A549 (cell line): Measurements from ENCODE around the gene NEDD8. TPM values are rescaled to one million over a fixed set of nuclear protein-coding genes. Genes with fewer than 3 reads are reported as not detected.

Experiments
- ATAC-seq, 2 experiments: fragments of 200-7000 bp in 1 of 2; fragments of >200 bp in 1 of 2; cut with Nextera tagmentation in 1 of 2; cut with Tn5 transposase in 1 of 2; 3 replicates each; pipeline versions ENCODE4 v1.8.0 to v1.9.1; 2018 to 2020; ENCODE audit warnings: mild to moderate bottlenecking in 1 of 2, moderate library complexity in 1 of 2
- CTCF ChIA-PET: fragments of 300-600 bp; sonication (Branson Sonifier 250); formaldehyde crosslinking; extraction: SDS; loops from one replicate; lab custom pipeline; 2021; ENCODE audit warnings: antibody characterized with exemption, inconsistent platforms; lab: Yijun Ruan, JAX
- POLR2A ChIA-PET: fragments of 350-600 bp; formaldehyde crosslinking; extraction: SDS; loops from one replicate; lab custom pipeline; 2021; ENCODE audit warnings: antibody characterized with exemption, inconsistent platforms; lab: Yijun Ruan, JAX
- DNase-seq, 2 experiments: peaks; one replicate each; pipeline versions ENCODE4 v3.0.0 to v3.0.0-alpha.2; 2011 to 2016; ENCODE audit warnings: low read depth in 1 of 2, low spot score in 1 of 2
- FAIRE-seq: peaks from 2 replicates; lab custom pipeline; 2011; peaks lifted over from hg19 to GRCh38; lab: Jason Lieb, UNC
- H3K27ac ChIP-seq, 2 experiments: fragments of >200 bp; sonication (Bioruptor Twin); formaldehyde crosslinking; 3 replicates each; pipeline ENCODE4 v1.5.1; 2016 to 2017
- H3K4me1 ChIP-seq: fragments of >200 bp; sonication (Bioruptor Twin); formaldehyde crosslinking; 3 replicates; pipeline ENCODE4 v1.6.1; 2016
- H3K4me2 ChIP-seq: fragments of >200 bp; sonication (Bioruptor Twin); formaldehyde crosslinking; 3 replicates; pipeline ENCODE4 v1.6.1; 2016
- H3K4me3 ChIP-seq: fragments of >200 bp; sonication (Bioruptor Twin); formaldehyde crosslinking; 3 replicates; pipeline ENCODE4 v1.5.1; 2016
- H3K9me3 ChIP-seq: fragments of >200 bp; sonication (Bioruptor Twin); formaldehyde crosslinking; 3 replicates; pipeline ENCODE4 v1.6.1; 2016
- CHD2 ChIP-seq: fragments of 150-350 bp; IDR thresholded peaks from 2 replicates; pipeline ENCODE4 v1.6.1; 2014; ENCODE audit warnings: low read length; ENCODE audit not compliant: partially characterized antibody
- EHF ChIP-seq: fragments of 250-450 bp; sonication (Bioruptor Pico); IDR thresholded peaks from 2 replicates; pipeline ENCODE4 v1.5.0; 2020; ENCODE audit warnings: mild to moderate bottlenecking
- EHMT2 ChIP-seq: fragments of 200-600 bp; sonication (generic); IDR thresholded peaks from 2 replicates; pipeline ENCODE4 v1.6.1; 2016; ENCODE audit warnings: antibody characterized with exemption, low read depth, mild to moderate bottlenecking, moderate library complexity
- ELK1 ChIP-seq: fragments of 150-350 bp; IDR thresholded peaks from 2 replicates; pipeline ENCODE4 v1.6.1; 2014; ENCODE audit warnings: low read depth, mild to moderate bottlenecking, low read length
- GATA3 ChIP-seq: IDR thresholded peaks from 2 replicates; pipeline ENCODE4 v1.6.1; 2012; ENCODE audit warnings: borderline replicate concordance
- KDM1A ChIP-seq: fragments of 200-600 bp; sonication (generic); IDR thresholded peaks from 2 replicates; pipeline ENCODE4 v1.6.1; 2016; ENCODE audit warnings: low read depth, mild to moderate bottlenecking
- KDM5A ChIP-seq: fragments of 200-600 bp; sonication (generic); IDR thresholded peaks from 2 replicates; pipeline ENCODE4 v1.6.1; 2016; ENCODE audit warnings: antibody characterized with exemption, mild to moderate bottlenecking
- NPAS2 ChIP-seq: fragments of 250-450 bp; sonication (Bioruptor Pico); IDR thresholded peaks from 2 replicates; pipeline ENCODE4 v1.8.0; 2022; ENCODE audit warnings: mild to moderate bottlenecking, moderate library complexity, borderline replicate concordance
- RFX5 ChIP-seq: fragments of 450-650 bp; IDR thresholded peaks from 2 replicates; pipeline ENCODE4 v1.7.1; 2014; ENCODE audit warnings: antibody characterized with exemption, mild to moderate bottlenecking, moderate library complexity
- USF2 ChIP-seq: fragments of 450-650 bp; IDR thresholded peaks from 2 replicates; pipeline ENCODE4 v1.6.1; 2014; ENCODE audit warnings: antibody characterized with exemption
- ZFP36 ChIP-seq: fragments of 450-650 bp; IDR thresholded peaks from 2 replicates; pipeline ENCODE4 v1.6.1; 2014; ENCODE audit warnings: borderline replicate concordance; ENCODE audit not compliant: partially characterized antibody
- ZNF302 ChIP-seq: fragments of 250-450 bp; sonication (Bioruptor Pico); IDR thresholded peaks from 2 replicates; pipeline ENCODE4 v1.9.0; 2021; ENCODE audit warnings: inconsistent platforms, mild to moderate bottlenecking, moderate library complexity
- ZSCAN20 ChIP-seq: fragments of 250-450 bp; sonication (Bioruptor Pico); IDR thresholded peaks from 2 replicates; pipeline ENCODE4 v1.8.0; 2022; ENCODE audit warnings: mild to moderate bottlenecking, moderate library complexity
- WGBS: methylation state at CpG from one replicate; pipeline ENCODE4 v1.1.6; 2017; ENCODE audit errors: missing lambda C conversion rate; 5-methylcytosine and 5-hydroxymethylcytosine counted together
- polyA plus RNA-seq, 4 experiments: library from polyadenylated mRNA; depleted of rRNA in 3 of 4; stranded (reverse); fragments of >200 nt; fragmentation: RNase III in 1 of 4; extraction: RNeasy Plus Mini Kit Qiagen cat#74134 plus additional on column Dnase treatment in 1 of 4; gene quantifications; 2 replicates in 3 of 4; 3 replicates in 1 of 4; pipeline ENCODE4 v1.2.3, GENCODE V29; 2011 to 2017
- TF ChIP-seq, protein P1 (sequence below): fragments of 250-450 bp; sonication (Bioruptor Pico); IDR thresholded peaks from 2 replicates; pipeline ENCODE4 v1.5.0; 2021; ENCODE audit warnings: mild to moderate bottlenecking, moderate library complexity, borderline replicate concordance
- TF ChIP-seq, protein P2 (sequence below): fragments of 200-600 bp; sonication (generic); IDR thresholded peaks from 2 replicates; pipeline ENCODE4 v1.6.1; 2016; ENCODE audit warnings: antibody characterized with exemption, mild to moderate bottlenecking, moderate library complexity

The NEDD8 gene
- polyA plus RNA-seq, 2 of the 4 experiments (the other 2 are of a cell fraction) = 433 to 589 TPM

DNA sequence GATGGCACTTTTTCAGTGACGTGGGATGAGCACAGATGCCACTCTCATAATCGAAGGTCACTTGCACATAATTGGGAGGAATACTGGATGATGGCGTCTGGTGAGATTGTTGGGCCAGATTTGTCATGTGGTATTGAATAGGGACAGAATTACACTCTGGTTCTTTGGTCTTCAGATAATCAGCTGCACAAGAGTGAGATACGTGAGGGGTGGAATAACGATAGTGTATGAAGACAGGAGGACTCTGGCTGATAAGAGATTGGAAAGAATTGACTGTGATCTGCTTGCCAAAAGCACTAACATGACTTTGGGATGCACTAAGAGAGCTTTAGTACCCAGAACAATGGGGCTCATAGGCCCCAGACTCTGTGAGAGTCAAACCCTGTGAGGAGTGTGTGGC is 46.3 kb upstream of the NEDD8 start:
- no peak for FAIRE-seq
- ChIA-PET CTCF (interaction anchor here (2.1 to 34.0 kb wide), 2 partner anchors 25 to 36 kb away, joined by 7 to 469 read pairs; partner anchors contain the start of genes CIDEB, DHRS1, LTB4R and LTB4R2), POLR2A (no interaction called here)
- no peak for ATAC-seq
- H3K4me1 ChIP-seq = no peaks in the 10 kb centered on the region
- no peaks in the 10 kb centered on the region for H3K9me3 ChIP-seq
- 83% methylated on average over 5 of the region's 5 CpGs for WGBS
- DNase-seq = no peak
- TF ChIP-seq KDM1A (no peak), KDM5A (no peak)
- no peak overlapping the region for H3K27ac ChIP-seq
- no peak overlapping the region for H3K4me2 ChIP-seq
- no peak overlapping the region for H3K4me3 ChIP-seq

DNA sequence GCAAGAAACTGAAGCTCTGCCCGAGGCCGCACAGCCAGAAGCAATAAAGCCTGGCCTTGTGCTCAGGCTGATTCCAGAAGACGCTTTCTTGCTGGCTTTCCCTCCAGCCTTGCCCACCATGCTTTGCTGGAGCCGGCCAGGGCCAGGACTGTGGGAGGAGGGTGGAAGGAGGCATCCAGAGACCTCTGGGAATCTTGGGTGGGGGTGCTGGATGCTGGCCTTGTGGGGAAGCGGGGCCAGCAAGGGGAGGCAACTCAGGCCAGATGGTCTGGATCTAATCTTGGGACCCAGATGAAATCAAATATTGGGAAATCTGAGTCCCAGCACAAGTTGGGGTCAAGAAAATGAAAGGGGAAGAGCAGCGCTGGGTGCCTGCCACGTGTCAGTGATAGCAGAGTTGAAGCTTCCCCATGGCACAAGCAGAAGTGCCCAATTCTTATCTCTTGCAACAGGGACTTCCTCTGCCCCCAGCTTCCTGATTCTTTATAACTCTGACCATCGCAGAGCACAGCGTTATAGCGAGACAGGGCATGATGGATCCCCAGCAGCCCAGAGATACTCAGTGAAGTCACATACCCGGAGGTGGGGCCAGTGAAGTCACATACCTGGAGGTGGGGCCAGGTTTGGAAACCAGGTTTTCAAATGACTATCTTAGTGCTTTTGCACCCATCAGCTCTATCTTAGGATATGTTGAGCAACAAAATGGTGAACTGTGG is 45.6 kb upstream of the NEDD8 start:
- no peak for FAIRE-seq
- Histone ChIP-seq H3K4me1 (no peaks in the 10 kb centered on the region), H3K4me3 (no peak overlapping the region), H3K27ac (no peak overlapping the region), H3K9me3 (no peaks in the 10 kb centered on the region), H3K4me2 (no peak overlapping the region)
- TF ChIP-seq NPAS2 (CRISPR knock-in tag) (no peak), ZNF302 (no peak), ZSCAN20 (CRISPR knock-in tag) (no peak), ELK1 (no peak), RFX5 (no peak), EHMT2 (no peak), ZFP36 (no peak), KDM1A (no peak), USF2 (no peak), GATA3 (no peak), EHF (CRISPR knock-in tag) (no peak), CHD2 (no peak)
- TF ChIP-seq, protein P1, sequence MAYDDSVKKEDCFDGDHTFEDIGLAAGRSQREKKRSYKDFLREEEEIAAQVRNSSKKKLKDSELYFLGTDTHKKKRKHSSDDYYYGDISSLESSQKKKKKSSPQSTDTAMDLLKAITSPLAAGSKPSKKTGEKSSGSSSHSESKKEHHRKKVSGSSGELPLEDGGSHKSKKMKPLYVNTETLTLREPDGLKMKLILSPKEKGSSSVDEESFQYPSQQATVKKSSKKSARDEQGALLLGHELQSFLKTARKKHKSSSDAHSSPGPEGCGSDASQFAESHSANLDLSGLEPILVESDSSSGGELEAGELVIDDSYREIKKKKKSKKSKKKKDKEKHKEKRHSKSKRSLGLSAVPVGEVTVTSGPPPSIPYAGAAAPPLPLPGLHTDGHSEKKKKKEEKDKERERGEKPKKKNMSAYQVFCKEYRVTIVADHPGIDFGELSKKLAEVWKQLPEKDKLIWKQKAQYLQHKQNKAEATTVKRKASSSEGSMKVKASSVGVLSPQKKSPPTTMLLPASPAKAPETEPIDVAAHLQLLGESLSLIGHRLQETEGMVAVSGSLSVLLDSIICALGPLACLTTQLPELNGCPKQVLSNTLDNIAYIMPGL (CRISPR knock-in tag) = no peak
- TF ChIP-seq, protein P2, sequence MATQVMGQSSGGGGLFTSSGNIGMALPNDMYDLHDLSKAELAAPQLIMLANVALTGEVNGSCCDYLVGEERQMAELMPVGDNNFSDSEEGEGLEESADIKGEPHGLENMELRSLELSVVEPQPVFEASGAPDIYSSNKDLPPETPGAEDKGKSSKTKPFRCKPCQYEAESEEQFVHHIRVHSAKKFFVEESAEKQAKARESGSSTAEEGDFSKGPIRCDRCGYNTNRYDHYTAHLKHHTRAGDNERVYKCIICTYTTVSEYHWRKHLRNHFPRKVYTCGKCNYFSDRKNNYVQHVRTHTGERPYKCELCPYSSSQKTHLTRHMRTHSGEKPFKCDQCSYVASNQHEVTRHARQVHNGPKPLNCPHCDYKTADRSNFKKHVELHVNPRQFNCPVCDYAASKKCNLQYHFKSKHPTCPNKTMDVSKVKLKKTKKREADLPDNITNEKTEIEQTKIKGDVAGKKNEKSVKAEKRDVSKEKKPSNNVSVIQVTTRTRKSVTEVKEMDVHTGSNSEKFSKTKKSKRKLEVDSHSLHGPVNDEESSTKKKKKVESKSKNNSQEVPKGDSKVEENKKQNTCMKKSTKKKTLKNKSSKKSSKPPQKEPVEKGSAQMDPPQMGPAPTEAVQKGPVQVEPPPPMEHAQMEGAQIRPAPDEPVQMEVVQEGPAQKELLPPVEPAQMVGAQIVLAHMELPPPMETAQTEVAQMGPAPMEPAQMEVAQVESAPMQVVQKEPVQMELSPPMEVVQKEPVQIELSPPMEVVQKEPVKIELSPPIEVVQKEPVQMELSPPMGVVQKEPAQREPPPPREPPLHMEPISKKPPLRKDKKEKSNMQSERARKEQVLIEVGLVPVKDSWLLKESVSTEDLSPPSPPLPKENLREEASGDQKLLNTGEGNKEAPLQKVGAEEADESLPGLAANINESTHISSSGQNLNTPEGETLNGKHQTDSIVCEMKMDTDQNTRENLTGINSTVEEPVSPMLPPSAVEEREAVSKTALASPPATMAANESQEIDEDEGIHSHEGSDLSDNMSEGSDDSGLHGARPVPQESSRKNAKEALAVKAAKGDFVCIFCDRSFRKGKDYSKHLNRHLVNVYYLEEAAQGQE = no peak
- 86% methylated on average over 11 of the region's 11 CpGs for WGBS
- no peak for DNase-seq
- CTCF ChIA-PET = interaction anchor here (0.8 to 34.0 kb wide), 5 partner anchors 8 to 35 kb away, joined by 3 to 469 read pairs (median 7); partner anchors contain the start of genes CIDEB, DHRS1, LTB4R and LTB4R2
- POLR2A ChIA-PET = no interaction called here
- no peak for ATAC-seq
